Measurements from ENCODE around the gene MLLT6.

Gene MLLT6

GRCh38 chr17:38709864-38710603, 5.0 kb downstream of the MLLT6 start:
- TF ChIP-seq CTCF (IDR thresholded peaks at IDR 0.05; ENCODE audit: control insufficient read depth, extremely low read depth, insufficient read depth) = no peak
- no peak for DNase-seq (ENCODE audit: low read depth)
- no peak overlapping the region for H3K4me3 ChIP-seq (ENCODE audit: low read depth, low read length)

- no peak for TF ChIP-seq CTCF (IDR thresholded peaks at IDR 0.05; ENCODE audit: control insufficient read depth, extremely low read depth, insufficient read depth)
- DNase-seq (ENCODE audit: low read depth) = no peak
- H3K4me3 ChIP-seq (ENCODE audit: low read depth, low read length) = no peak overlapping the region
Observed at GRCh38 chr17:38710604-38710962, 5.5 kb downstream of the MLLT6 start.

- no peak for TF ChIP-seq CTCF (IDR thresholded peaks at IDR 0.05; ENCODE audit: control insufficient read depth, extremely low read depth, insufficient read depth)
- H3K4me3 ChIP-seq (ENCODE audit: low read depth, low read length) = no peak overlapping the region
- DNase-seq (ENCODE audit: low read depth) = no peak
Observed at GRCh38 chr17:38710985-38711384, 5.9 kb downstream of the MLLT6 start.

GRCh38 chr17:38711792-38712571, 6.9 kb downstream of the MLLT6 start:
- DNase-seq (ENCODE audit: low read depth) = no peak

GRCh38 chr17:38712593-38712992, 7.5 kb downstream of the MLLT6 start:
- DNase-seq (ENCODE audit: low read depth) = no peak
- TF ChIP-seq CTCF (IDR thresholded peaks at IDR 0.05; ENCODE audit: control insufficient read depth, extremely low read depth, insufficient read depth) = no peak
- no peak overlapping the region for H3K4me3 ChIP-seq (ENCODE audit: low read depth, low read length)

More at GRCh38 chr17:38711792-38712571, 6.9 kb downstream of the MLLT6 start:
- no peak for TF ChIP-seq CTCF (IDR thresholded peaks at IDR 0.05; ENCODE audit: control insufficient read depth, extremely low read depth, insufficient read depth)
- H3K4me3 ChIP-seq (ENCODE audit: low read depth, low read length) = no peak overlapping the region

GRCh38 chr17:38713456-38714075, 8.5 kb downstream of the MLLT6 start:
- no peak overlapping the region for H3K4me3 ChIP-seq (ENCODE audit: low read depth, low read length)
- no peak for TF ChIP-seq CTCF (IDR thresholded peaks at IDR 0.05; ENCODE audit: control insufficient read depth, extremely low read depth, insufficient read depth)
- DNase-seq (ENCODE audit: low read depth) = no peak
